Erythroblast (primary cell): ENCODE data around the gene DAW1.

Experiments used
- GATA1 ChIP-seq: IDR thresholded peaks from 2 replicates; pipeline ENCODE4 v1.6.1; 2011; ENCODE audit warnings: low read depth, mild to moderate bottlenecking, control low read depth, low read length, moderate library complexity
- POLR2A ChIP-seq: IDR thresholded peaks from 2 replicates; pipeline ENCODE4 v1.6.1; 2011; ENCODE audit warnings: mild to moderate bottlenecking, low read length

- TF ChIP-seq POLR2A (no peak), GATA1 (no peak)
Measured at GRCh38 chr2:227908266-227909054, 37.0 kb downstream of the DAW1 start.
